KMS-11 (cell line): Measurements from ENCODE around the gene MMP11.

Experiments
- H2AFZ ChIP-seq: fragments of 200-600 bp; sonication (generic); 2 replicates; pipeline ENCODE4 v1.6.1; 2016; ENCODE audit warnings: antibody characterized with exemption, mixed run types, low read depth
- H3K27ac ChIP-seq: fragments of 200-600 bp; sonication (generic); 2 replicates; pipeline ENCODE4 v1.6.1; 2016; ENCODE audit warnings: mild to moderate bottlenecking, mixed run types
- H3K27me3 ChIP-seq: fragments of 200-600 bp; sonication (generic); 2 replicates; pipeline ENCODE4 v1.6.1; 2017; ENCODE audit warnings: mild to moderate bottlenecking, low read depth, mixed run types, moderate library complexity; ENCODE audit not compliant: insufficient read depth
- H3K36me3 ChIP-seq: fragments of 200-600 bp; sonication (generic); 2 replicates; pipeline ENCODE4 v1.6.1; 2017; ENCODE audit warnings: mild to moderate bottlenecking, mixed run types; ENCODE audit not compliant: insufficient read depth
- H3K4me1 ChIP-seq: fragments of 200-600 bp; sonication (generic); 2 replicates; pipeline ENCODE4 v1.6.1; 2016; ENCODE audit warnings: mild to moderate bottlenecking, low read depth, mixed run types; ENCODE audit not compliant: poor library complexity, severe bottlenecking
- H3K4me2 ChIP-seq: fragments of 200-600 bp; sonication (generic); 2 replicates; pipeline ENCODE4 v1.7.0; 2016; ENCODE audit warnings: mild to moderate bottlenecking, mixed run types
- H3K4me3 ChIP-seq: fragments of 200-600 bp; sonication (generic); IDR thresholded peaks from 2 replicates; pipeline ENCODE4 v1.6.1; 2017; ENCODE audit warnings: low read depth, low read length, mixed read lengths; ENCODE audit not compliant: insufficient read depth
- H3K79me2 ChIP-seq: fragments of 200-600 bp; sonication (generic); 2 replicates; pipeline ENCODE4 v1.6.1; 2016; ENCODE audit warnings: low read depth, mixed run types; ENCODE audit not compliant: insufficient read depth
- H3K9ac ChIP-seq: fragments of 200-600 bp; sonication (generic); 2 replicates; pipeline ENCODE4 v1.6.1; 2016; ENCODE audit warnings: mild to moderate bottlenecking, mixed run types
- H4K20me1 ChIP-seq: fragments of 200-600 bp; sonication (generic); 2 replicates; pipeline ENCODE4 v1.6.1; 2016; ENCODE audit warnings: mild to moderate bottlenecking, mixed run types; ENCODE audit not compliant: insufficient read depth
- TF ChIP-seq, protein P1 (sequence below): fragments of 200-600 bp; sonication (generic); conservative IDR thresholded peaks from 2 replicates; pipeline ENCODE4 v1.6.1; 2017; ENCODE audit warnings: low read depth, mild to moderate bottlenecking, antibody characterized with exemption, low read length, moderate library complexity, mixed read lengths

MMP11 gene

DNA sequence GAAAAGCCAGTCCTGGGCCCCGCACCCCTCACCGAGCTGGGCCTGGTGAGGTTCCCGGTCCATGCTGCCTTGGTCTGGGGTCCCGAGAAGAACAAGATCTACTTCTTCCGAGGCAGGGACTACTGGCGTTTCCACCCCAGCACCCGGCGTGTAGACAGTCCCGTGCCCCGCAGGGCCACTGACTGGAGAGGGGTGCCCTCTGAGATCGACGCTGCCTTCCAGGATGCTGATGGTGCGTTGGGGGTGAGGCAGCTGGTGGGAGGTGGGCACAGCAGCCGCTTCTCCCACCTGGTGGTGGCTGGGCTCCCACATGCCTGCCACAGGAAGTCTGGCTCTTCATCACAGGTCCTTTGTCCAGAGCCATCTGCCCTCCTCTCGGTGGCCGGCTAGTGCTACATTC, 9.6 kb downstream of the MMP11 start:
- TF ChIP-seq, protein P1, sequence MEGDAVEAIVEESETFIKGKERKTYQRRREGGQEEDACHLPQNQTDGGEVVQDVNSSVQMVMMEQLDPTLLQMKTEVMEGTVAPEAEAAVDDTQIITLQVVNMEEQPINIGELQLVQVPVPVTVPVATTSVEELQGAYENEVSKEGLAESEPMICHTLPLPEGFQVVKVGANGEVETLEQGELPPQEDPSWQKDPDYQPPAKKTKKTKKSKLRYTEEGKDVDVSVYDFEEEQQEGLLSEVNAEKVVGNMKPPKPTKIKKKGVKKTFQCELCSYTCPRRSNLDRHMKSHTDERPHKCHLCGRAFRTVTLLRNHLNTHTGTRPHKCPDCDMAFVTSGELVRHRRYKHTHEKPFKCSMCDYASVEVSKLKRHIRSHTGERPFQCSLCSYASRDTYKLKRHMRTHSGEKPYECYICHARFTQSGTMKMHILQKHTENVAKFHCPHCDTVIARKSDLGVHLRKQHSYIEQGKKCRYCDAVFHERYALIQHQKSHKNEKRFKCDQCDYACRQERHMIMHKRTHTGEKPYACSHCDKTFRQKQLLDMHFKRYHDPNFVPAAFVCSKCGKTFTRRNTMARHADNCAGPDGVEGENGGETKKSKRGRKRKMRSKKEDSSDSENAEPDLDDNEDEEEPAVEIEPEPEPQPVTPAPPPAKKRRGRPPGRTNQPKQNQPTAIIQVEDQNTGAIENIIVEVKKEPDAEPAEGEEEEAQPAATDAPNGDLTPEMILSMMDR = no peak
- H3K36me3 ChIP-seq = no peaks in the 10 kb centered on the region
- H3K4me2 ChIP-seq = no peak overlapping the region
- H3K27me3 ChIP-seq = no peaks in the 10 kb centered on the region
- H4K20me1 ChIP-seq = no peaks in the 10 kb centered on the region
- H3K27ac ChIP-seq = no peak overlapping the region
- peaks cover 22% of the 10 kb centered on the region for H3K4me1 ChIP-seq
- no peak overlapping the region for H2AFZ ChIP-seq
- H3K79me2 ChIP-seq = peaks cover under 1% of the 10 kb centered on the region; the same call in 1 of the 2 replicates
- H3K9ac ChIP-seq = no peak overlapping the region
- no peak overlapping the region for H3K4me3 ChIP-seq

DNA sequence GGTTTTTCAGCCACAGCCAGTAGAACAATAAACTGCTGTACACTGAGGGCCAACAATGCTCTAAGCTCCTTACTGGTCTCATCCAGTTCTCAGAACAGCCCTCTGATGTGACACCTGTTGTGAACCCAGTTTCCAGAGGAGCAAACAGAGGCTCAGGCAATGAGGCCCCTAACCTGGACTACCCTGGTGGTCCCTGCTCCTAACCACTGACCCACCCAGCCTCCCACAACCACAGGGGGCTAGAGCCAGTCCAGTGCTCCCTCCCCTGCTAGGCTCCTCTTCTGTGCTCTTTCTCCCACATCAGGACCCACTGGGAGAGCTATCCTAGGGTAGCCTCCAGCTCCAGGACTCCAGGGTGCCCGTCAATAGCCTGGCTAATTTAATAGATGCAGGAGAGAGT, 10.1 kb downstream of the MMP11 start:
- H3K9ac ChIP-seq = no peak overlapping the region
- H3K4me1 ChIP-seq = peaks cover 23% of the 10 kb centered on the region
- H3K79me2 ChIP-seq = peaks cover 5% of the 10 kb centered on the region
- TF ChIP-seq, protein P1 = no peak
- H3K27ac ChIP-seq = no peak overlapping the region
- H3K4me3 ChIP-seq = no peak overlapping the region
- H4K20me1 ChIP-seq = no peaks in the 10 kb centered on the region
- H2AFZ ChIP-seq = no peak overlapping the region
- no peaks in the 10 kb centered on the region for H3K27me3 ChIP-seq
- H3K4me2 ChIP-seq = no peak overlapping the region
- H3K36me3 ChIP-seq = no peaks in the 10 kb centered on the region

DNA sequence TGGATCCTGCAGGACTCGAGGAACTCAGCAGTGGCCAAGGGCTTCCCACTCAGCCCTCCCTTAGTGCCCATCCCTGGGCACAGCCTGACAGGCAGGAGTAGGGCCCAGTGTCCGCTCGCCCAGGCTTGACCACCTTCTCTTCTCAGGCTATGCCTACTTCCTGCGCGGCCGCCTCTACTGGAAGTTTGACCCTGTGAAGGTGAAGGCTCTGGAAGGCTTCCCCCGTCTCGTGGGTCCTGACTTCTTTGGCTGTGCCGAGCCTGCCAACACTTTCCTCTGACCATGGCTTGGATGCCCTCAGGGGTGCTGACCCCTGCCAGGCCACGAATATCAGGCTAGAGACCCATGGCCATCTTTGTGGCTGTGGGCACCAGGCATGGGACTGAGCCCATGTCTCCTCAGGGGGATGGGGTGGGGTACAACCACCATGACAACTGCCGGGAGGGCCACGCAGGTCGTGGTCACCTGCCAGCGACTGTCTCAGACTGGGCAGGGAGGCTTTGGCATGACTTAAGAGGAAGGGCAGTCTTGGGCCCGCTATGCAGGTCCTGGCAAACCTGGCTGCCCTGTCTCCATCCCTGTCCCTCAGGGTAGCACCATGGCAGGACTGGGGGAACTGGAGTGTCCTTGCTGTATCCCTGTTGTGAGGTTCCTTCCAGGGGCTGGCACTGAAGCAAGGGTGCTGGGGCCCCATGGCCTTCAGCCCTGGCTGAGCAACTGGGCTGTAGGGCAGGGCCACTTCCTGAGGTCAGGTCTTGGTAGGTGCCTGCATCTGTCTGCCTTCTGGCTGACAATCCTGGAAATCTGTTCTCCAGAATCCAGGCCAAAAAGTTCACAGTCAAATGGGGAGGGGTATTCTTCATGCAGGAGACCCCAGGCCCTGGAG, 10.9 kb downstream of the MMP11 start:
- no peaks in the 10 kb centered on the region for H3K27me3 ChIP-seq
- no peak overlapping the region for H3K9ac ChIP-seq
- peaks cover 13% of the 10 kb centered on the region for H3K79me2 ChIP-seq
- H3K4me3 ChIP-seq = no peak overlapping the region
- no peaks in the 10 kb centered on the region for H3K36me3 ChIP-seq
- no peak overlapping the region for H3K27ac ChIP-seq
- peaks cover 8% of the 10 kb centered on the region; the same call in 1 of the 2 replicates for H4K20me1 ChIP-seq
- TF ChIP-seq, protein P1 = no peak
- H3K4me1 ChIP-seq = peaks cover 31% of the 10 kb centered on the region
- no peak overlapping the region for H2AFZ ChIP-seq
- H3K4me2 ChIP-seq = no peak overlapping the region

DNA sequence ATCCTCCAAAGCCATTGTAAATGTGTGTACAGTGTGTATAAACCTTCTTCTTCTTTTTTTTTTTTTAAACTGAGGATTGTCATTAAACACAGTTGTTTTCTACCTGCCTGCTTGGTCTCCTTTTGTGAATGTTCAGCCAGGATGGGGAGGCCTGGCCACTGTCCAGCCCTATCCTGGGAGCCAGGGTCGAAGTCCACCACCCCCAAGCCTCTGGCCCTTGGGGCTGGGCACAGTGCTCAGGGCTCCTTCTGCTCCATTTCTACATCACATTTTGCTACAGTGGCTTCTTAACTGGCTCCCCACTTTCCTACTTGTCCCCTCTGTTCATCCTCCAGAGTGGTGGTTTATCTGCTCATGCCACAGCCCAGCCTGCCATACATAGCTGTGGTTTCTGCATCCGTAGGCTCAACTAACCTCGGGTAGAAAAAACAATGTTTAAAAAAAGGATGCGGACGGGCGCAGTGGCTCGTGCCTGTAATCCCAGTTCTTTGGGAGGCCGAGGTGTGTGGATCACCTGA, 11.6 kb downstream of the MMP11 start:
- Histone ChIP-seq H3K27me3 (no peaks in the 10 kb centered on the region), H3K27ac (no peak overlapping the region), H3K4me2 (no peak overlapping the region), H3K9ac (no peak overlapping the region), H3K4me3 (no peak overlapping the region), H4K20me1 (peaks cover 13% of the 10 kb centered on the region), H3K4me1 (peaks cover 39% of the 10 kb centered on the region), H3K36me3 (no peaks in the 10 kb centered on the region), H2AFZ (no peak overlapping the region), H3K79me2 (peaks cover 20% of the 10 kb centered on the region)
- TF ChIP-seq, protein P1 = no peak
